ENCODE results near the gene ACTL10.

ACTL10 gene

DNA sequence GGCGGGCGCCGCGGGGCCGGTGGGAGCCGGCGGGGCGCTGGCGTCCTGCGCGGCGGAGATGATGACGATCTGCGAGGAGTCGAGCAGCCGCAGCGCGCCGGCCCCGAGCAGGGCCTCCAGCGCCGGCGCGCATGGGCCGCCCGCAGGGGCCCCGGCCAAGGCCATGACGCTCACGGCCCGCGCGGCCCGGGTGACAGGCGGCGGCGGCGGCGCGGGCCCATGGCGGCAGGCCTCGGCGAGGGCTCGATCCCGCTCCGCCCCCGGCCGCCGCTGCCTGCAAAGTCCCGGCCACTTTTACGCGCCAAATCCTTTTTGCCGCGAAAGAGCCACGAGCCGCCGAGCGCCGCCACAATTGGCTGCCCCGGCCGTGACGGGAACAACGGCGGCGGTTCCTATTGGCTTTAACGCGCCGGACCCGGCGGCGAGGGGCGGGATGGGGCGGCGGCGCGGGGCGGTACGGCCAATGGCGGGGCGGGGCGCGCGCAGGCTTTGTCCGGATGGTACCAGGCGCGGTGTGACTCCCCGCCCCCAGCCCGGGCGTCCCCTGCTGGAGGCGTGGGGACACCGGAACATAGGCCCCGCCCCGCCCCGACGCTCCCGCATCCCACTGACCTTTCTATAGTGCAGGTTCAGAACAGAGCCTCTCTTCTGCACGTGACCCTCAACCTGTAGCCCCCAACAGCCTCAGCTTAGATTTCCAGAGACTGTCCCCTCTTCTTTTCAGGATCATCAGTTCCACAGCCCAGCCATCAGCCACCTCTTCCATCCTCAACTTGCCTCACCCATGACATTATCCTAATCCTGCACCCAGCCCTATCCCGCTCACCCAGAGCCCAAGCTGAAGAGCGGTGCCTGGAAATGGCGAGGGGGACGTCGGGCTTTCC, 19.6 kb downstream of the ACTL10 start, which contains the start of gene E2F1:
Gene E2F1 (minus strand): TSS at position 286 of the 884 bp plus-strand sequence. CDS start 121 bp downstream, at position 165.
- TF ChIP-seq, protein P1, sequence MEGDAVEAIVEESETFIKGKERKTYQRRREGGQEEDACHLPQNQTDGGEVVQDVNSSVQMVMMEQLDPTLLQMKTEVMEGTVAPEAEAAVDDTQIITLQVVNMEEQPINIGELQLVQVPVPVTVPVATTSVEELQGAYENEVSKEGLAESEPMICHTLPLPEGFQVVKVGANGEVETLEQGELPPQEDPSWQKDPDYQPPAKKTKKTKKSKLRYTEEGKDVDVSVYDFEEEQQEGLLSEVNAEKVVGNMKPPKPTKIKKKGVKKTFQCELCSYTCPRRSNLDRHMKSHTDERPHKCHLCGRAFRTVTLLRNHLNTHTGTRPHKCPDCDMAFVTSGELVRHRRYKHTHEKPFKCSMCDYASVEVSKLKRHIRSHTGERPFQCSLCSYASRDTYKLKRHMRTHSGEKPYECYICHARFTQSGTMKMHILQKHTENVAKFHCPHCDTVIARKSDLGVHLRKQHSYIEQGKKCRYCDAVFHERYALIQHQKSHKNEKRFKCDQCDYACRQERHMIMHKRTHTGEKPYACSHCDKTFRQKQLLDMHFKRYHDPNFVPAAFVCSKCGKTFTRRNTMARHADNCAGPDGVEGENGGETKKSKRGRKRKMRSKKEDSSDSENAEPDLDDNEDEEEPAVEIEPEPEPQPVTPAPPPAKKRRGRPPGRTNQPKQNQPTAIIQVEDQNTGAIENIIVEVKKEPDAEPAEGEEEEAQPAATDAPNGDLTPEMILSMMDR (IDR thresholded peaks at IDR 0.05; ENCODE audit: borderline replicate concordance, insufficient read depth, low read depth, low read length): peak; percentile 33; the same call in 1 of the 2 replicates
- H3K4me3 ChIP-seq (ENCODE audit: low read depth, low read length): peak within 1 kb of the TSS; percentile 58

DNA sequence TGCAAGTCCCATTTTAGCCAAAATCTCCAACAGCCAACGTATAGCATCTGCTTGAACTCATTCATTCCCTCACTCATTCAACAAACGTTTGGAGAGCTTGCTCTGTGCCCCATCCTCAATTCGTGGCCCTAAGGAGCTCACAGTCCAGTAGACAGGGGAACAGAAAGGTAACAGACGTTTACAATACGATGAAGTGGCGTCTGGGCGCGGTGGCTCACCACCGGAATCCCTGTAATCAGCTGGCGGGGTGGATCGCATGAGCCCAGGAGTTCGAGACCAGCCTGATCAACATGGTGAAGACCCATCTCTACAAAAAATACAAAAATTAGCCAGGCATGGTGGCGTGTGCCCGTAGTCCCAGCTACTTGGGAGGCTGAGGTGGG, 20.2 kb downstream of the ACTL10 start:
- TF ChIP-seq, protein P1 (IDR thresholded peaks at IDR 0.05; ENCODE audit: borderline replicate concordance, insufficient read depth, low read depth, low read length): no peak
- H3K4me3 ChIP-seq (ENCODE audit: low read depth, low read length): no peak overlapping the region

DNA sequence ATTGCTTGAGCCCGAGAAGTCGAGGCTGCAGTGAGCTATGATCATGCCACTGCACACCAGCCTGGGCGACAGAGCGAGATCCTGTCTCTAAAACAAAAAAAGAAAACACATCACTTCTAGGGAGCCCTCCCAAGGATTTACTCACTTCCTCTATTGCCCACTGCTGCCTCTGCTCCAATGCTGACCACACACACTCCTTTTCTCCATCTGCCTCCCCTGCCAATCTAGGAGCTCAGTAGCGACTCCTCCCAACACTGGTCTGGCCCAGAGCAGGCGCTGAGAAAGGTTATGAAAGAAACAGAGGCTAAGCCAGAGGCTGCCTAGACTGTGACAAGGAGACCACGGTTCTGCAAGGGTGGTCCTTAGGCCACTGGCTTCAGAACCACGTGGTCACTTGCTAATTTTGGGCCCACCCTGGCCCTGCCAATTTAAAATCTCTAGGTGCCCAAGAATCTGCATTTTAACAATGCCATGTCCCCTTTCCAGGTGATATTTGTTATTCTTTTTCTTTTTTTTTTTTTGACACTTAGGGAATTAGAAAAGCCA, 20.7 kb downstream of the ACTL10 start:
- TF ChIP-seq, protein P1 (IDR thresholded peaks at IDR 0.05; ENCODE audit: borderline replicate concordance, insufficient read depth, low read depth, low read length): no peak
- no peak overlapping the region for H3K4me3 ChIP-seq (ENCODE audit: low read depth, low read length)

DNA sequence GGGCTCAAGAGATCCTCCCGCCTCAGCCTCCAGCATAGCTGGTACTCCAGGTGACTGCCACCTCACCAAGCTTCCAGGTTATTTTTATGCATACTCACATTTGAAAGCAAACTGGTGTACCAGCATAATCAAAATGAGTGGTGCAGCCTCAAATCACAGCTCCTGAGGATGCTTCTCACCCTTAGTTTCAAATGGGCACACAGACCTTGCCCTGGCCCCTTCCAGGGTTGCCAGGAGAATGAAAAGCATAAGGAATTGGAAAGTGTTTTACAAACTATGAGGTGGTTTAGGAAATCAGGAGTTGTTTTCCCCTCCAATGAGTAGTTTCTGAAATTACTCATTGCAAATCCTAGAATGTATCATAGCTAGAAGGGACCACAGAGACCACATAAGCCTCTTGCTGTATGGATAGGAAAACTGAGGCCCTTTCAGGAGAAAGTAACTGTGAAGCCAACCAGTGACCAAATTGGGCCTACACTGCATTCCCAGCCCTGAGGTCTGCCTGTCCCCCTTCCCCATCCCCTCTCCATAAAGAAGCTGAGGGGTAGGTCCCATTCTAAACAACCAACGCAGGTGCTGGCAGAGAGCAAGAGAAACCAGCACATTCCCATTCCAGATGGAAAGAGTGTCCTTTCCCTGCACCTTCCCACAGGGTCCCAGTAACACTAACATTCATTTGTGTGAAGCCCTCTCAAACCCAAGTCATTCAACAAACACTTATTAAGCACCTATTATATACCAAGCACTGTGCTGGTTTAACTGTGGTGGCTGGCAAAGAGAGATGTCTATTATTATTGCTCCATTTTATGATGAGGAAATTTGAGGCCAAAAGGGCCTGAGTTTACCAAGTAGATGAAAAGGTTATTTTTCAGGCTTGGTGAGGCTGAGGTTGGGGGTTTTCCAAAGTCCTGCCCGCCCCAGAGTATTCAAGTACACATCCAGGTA, 21.5 kb downstream of the ACTL10 start:
- H3K4me3 ChIP-seq (ENCODE audit: low read depth, low read length): no peak overlapping the region
- TF ChIP-seq, protein P1 (IDR thresholded peaks at IDR 0.05; ENCODE audit: borderline replicate concordance, insufficient read depth, low read depth, low read length): no peak

DNA sequence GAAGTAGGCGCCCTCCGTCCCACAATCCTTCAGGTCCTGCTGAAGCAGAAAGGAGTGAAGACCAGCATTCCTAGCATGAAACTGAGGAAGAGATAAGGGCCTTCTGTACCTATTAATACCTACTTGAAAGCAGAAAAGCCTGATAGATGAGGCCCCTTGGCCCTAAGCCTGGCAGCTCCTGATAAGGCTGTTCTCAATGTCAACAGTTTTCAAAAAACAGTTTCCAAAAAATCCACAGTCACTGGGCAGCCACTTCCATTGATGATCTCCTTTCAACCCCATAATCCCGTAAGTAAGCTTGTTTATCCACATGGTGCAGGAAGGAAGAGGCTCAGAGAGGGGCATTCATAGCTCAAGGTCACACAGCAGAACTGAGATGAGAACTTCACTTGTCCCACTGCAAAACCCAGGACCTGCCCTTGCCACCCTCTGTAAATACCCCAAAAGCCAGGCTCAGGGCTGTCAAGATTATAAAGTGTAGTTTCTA, 22.2 kb downstream of the ACTL10 start:
- H3K4me3 ChIP-seq (ENCODE audit: low read depth, low read length): no peak overlapping the region
- TF ChIP-seq, protein P1 (IDR thresholded peaks at IDR 0.05; ENCODE audit: borderline replicate concordance, insufficient read depth, low read depth, low read length): no peak

DNA sequence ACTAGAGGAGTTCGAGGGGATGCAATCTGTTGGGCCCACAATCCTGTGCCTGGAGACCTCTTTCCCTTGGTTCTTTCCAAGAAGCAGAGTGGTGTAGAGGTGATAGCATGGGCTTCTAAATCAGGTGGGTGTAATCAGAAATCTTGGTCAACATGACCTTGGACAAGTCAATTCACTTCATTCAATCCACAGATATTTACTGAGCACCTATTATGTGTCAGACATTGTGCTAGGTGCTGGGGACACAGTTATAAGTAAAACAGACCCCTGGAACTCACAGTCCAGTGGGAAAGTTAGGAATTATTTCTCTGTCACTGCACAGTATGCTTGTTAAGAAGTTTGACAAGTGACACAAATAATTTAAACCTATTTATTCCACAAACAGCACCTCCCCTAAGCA, 22.8 kb downstream of the ACTL10 start:
- no peak overlapping the region for H3K4me3 ChIP-seq (ENCODE audit: low read depth, low read length)

More for the DNA sequence above, 22.8 kb downstream of the ACTL10 start:
- TF ChIP-seq, protein P1 (IDR thresholded peaks at IDR 0.05; ENCODE audit: borderline replicate concordance, insufficient read depth, low read depth, low read length): no peak
